Left cardiac atrium (tissue), 4 donors: ENCODE data around the gene FAM98A. TPM values are rescaled to one million over a fixed set of nuclear protein-coding genes. Genes with fewer than 3 reads are reported as not detected.

Experiments used
- ATAC-seq, 2 donors: fragments of 200-7000 bp; cut with Tn5 transposase; one replicate each; pipeline ENCODE4 v1.9.1; 2020; ENCODE audit warnings: mild to moderate bottlenecking in 2 of 2, moderate library complexity in 2 of 2
- DNase-seq: peaks from one replicate; pipeline ENCODE4 v3.0.0-alpha.2; 2020
- intact Hi-C, 2 donors: fragments of 100-400 bp; cut with DNase I; formaldehyde crosslinking; loops; one replicate each; pipeline versions ENCODE4 v1.14.1 to v1.15.1; 2022 to 2023
- long read RNA-seq: library from polyadenylated mRNA; unstranded; transcript quantifications from one replicate; pipeline ENCODE4 v2.0.0, GENCODE V29; 2021
- total RNA-seq, 2 donors: library from RNA; stranded (reverse); fragmentation: NEBNext Ultra II Directional; extraction: Animal tissue kit (Norgen Biotek cat#: 25700); gene quantifications; one replicate each; pipeline ENCODE4 v1.2.1, GENCODE V29; 2021
- donor health status: DM: no; HTN: yes; CAD: no.
- donor health status: DM: no; HTN: yes; CAD: no; lungs with severe emphysema.
- donor health status: DM: yes; HTN: yes; CAD: no.
- donor health status: Dilated cardiomyopathy.

The FAM98A gene
- total RNA-seq = 10 to 100 TPM; 65.7 to 69.5 TPM
- long read RNA-seq, transcript FAM98A-201 (8 exons, 2,816 nt) = major isoform, 14 of 18 reads
- long read RNA-seq, partial matches to known transcripts = 2 of 18 reads
- long read RNA-seq, other reads (novel, unspliced or antisense) = 2 of 18 reads

- peak; percentile 100 for DNase-seq
- intact Hi-C loops = no loop called here
- peak; percentile 97 to 99 for ATAC-seq
These were observed at the start of gene FAM98A for GRCh38 chr2:33599175-33599942. Gene FAM98A, minus strand, starts transcription at chr2:33599299. Its CDS starts 78 bp downstream, at chr2:33599221.

GRCh38 chr2:33645861-33646260 lies 46.8 kb upstream of the FAM98A start:
- ATAC-seq = no peak
- DNase-seq = no peak
- intact Hi-C loops = no loop called here

- DNase-seq (no peak), ATAC-seq (no peak)
- intact Hi-C loops = no loop called here
These were observed 45.1 kb upstream of the FAM98A start for GRCh38 chr2:33644215-33644614.

GRCh38 chr2:33636001-33636400 lies 36.9 kb upstream of the FAM98A start:
- DNase-seq (no peak), ATAC-seq (no peak)
- intact Hi-C loops = no loop called here

- intact Hi-C loops = no loop called here
- no peak for DNase-seq
- no peak for ATAC-seq
These were observed 35.3 kb upstream of the FAM98A start for GRCh38 chr2:33634261-33634910.

GRCh38 chr2:33633315-33633714 lies 34.2 kb upstream of the FAM98A start:
- ATAC-seq = no peak
- no peak for DNase-seq
- intact Hi-C loops = no loop called here

GRCh38 chr2:33632831-33633230 lies 33.7 kb upstream of the FAM98A start:
- DNase-seq (no peak), ATAC-seq (no peak)
- intact Hi-C loops = no loop called here

GRCh38 chr2:33628031-33628827 lies 29.1 kb upstream of the FAM98A start:
- no peak for DNase-seq
- intact Hi-C loops = no loop called here
- ATAC-seq = no peak

GRCh38 chr2:33619028-33619427 lies 19.9 kb upstream of the FAM98A start:
- no peak for ATAC-seq

GRCh38 chr2:33617989-33618388 lies 18.9 kb upstream of the FAM98A start:
- ATAC-seq (no peak), DNase-seq (no peak)
- intact Hi-C loops = no loop called here

More at GRCh38 chr2:33619028-33619427, 19.9 kb upstream of the FAM98A start:
- no peak for DNase-seq
- intact Hi-C loops = no loop called here

- intact Hi-C loops = no loop called here
- DNase-seq (no peak), ATAC-seq (no peak)
These were observed 18.3 kb upstream of the FAM98A start for GRCh38 chr2:33617401-33617800.

GRCh38 chr2:33616873-33617272 lies 17.8 kb upstream of the FAM98A start:
- DNase-seq (no peak), ATAC-seq (no peak)
- intact Hi-C loops = no loop called here

- intact Hi-C loops = no loop called here
- ATAC-seq (no peak), DNase-seq (no peak)
These were observed 15.1 kb upstream of the FAM98A start for GRCh38 chr2:33614190-33614589.

GRCh38 chr2:33607905-33608304 lies 8.8 kb upstream of the FAM98A start:
- ATAC-seq (peak; percentile 47 to 64), DNase-seq (no peak)
- intact Hi-C loops = no loop called here

- intact Hi-C loops = no loop called here
- peak in 1 of 2 donors; percentile 34 for ATAC-seq
- DNase-seq = no peak
These were observed 8.2 kb upstream of the FAM98A start for GRCh38 chr2:33607251-33607721.

GRCh38 chr2:33606622-33607021 lies 7.5 kb upstream of the FAM98A start:
- DNase-seq (no peak), ATAC-seq (no peak)
- intact Hi-C loops = no loop called here

- intact Hi-C loops = no loop called here
- DNase-seq = no peak
- ATAC-seq = no peak
These were observed 7.0 kb upstream of the FAM98A start for GRCh38 chr2:33606100-33606499.

GRCh38 chr2:33605056-33605455 lies 6.0 kb upstream of the FAM98A start:
- ATAC-seq = no peak
- intact Hi-C loops = no loop called here
- no peak for DNase-seq

- ATAC-seq = no peak
- intact Hi-C loops = no loop called here
These were observed 4.3 kb upstream of the FAM98A start for GRCh38 chr2:33603416-33603815.

More at GRCh38 chr2:33603416-33603815, 4.3 kb upstream of the FAM98A start:
- DNase-seq = no peak
